ENCODE data around the gene PKDCC. TPM values are rescaled to one million over a fixed set of nuclear protein-coding genes. Genes with fewer than 3 reads are reported as not detected.

Gene PKDCC
- polyA plus RNA-seq, 1 donor (not counting 4 experiments of a cell fraction or from before 2014, with no cell fraction given): not detected

DNA sequence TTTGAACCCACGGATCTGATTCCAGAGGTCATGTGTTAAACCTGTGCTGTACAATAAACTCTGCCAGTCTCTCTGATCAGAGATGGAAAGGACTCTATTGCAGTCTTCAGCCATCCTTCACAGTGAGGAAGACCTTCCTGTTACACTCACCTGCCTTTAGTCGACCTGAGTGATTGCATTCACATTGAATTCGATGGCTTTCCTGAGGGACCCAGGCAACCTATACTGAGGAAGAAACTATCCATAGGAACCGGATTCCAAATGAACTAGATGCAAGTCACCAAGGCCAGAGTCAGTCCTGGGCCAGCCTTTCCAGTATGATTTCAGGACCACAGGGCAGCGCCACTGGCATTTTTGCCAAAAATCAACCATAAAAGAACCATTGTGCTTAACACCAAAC is 56.8 kb downstream of the PKDCC start:
- H3K27ac ChIP-seq (ENCODE audit: control insufficient read depth, insufficient read depth, low read length): no peak overlapping the region

DNA sequence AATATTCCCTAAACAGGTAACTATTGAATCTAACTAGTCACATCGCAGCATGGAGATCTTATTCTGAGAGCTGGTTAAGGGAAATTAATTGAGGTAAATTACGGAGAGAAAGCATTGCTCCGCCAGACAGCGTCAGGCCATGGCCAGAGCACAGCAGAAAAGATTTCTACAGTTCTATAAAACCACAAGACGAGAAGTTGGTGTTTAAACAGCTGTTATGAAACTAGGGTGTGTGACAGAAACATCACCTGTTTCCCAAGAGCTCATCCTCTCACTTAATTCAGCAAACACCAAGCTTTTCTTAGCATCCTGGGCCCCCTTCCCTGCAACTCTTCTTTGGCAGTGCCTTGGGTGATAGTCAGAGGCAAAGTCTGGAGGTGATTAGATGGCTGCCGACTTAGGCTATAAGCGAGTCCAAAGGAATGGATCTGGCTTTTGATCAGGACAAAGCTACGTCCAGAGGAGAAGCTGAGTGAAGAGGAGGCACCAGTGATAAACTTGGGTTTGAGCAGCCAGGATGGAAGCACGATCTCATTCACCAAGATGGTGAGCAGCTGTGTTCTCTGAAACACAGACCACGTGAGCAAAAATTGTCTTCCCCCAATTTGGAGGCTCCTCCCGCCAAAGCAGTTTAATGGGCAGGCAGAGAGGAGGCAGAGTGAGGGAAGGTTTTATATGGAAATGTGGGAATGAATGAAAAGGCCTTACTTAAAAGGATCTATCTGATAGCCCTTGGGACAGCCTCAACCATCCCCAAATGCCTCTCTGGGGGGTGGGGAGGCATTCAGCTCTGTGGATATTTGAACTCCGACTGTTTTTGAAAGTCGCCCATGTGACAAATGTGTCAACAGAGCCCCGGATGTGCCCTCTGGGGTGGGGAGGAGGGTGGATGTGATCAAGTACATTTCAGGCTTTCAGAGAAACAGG is 57.8 kb downstream of the PKDCC start:
- Histone ChIP-seq H3K27me3 (ENCODE audit: control insufficient read depth, extremely low read depth, insufficient read depth, low read length) (no peaks in the 10 kb centered on the region), H3K9me1 (ENCODE audit: control insufficient read depth, extremely low read depth, insufficient read depth, low read length) (no peaks in the 10 kb centered on the region), H3K4me1 (ENCODE audit: control insufficient read depth, extremely low read depth, insufficient read depth, low read length) (peaks cover 7% of the 10 kb centered on the region), H4K20me1 (ENCODE audit: control insufficient read depth, extremely low read depth, insufficient read depth, low read length) (no peaks in the 10 kb centered on the region), H3K36me3 (ENCODE audit: control insufficient read depth in 2 of 2, extremely low read depth in 1 of 2, insufficient read depth in 2 of 2, low read length in 2 of 2) (no peaks in the 10 kb centered on the region), H2AFZ (ENCODE audit: control insufficient read depth, low read length) (no peak overlapping the region), H3K4me3 (ENCODE audit: control insufficient read depth in 2 of 3, extremely low read depth in 1 of 3, insufficient read depth in 2 of 3, low read depth in 1 of 3, low read length in 3 of 3) (no peak overlapping the region), H3K4me2 (ENCODE audit: control insufficient read depth, extremely low read depth, insufficient read depth, low read depth, low read length) (no peak overlapping the region), H3K9ac (ENCODE audit: control insufficient read depth, extremely low read depth, insufficient read depth, low read length) (no peak overlapping the region), H3K9me3 (ENCODE audit: control insufficient read depth, low read depth, low read length) (no peaks in the 10 kb centered on the region), H3K79me2 (ENCODE audit: control insufficient read depth, insufficient read depth, low read length) (no peaks in the 10 kb centered on the region), H3K27ac (ENCODE audit: control insufficient read depth, insufficient read depth, low read length) (no peak overlapping the region)
- TF ChIP-seq, protein P1, sequence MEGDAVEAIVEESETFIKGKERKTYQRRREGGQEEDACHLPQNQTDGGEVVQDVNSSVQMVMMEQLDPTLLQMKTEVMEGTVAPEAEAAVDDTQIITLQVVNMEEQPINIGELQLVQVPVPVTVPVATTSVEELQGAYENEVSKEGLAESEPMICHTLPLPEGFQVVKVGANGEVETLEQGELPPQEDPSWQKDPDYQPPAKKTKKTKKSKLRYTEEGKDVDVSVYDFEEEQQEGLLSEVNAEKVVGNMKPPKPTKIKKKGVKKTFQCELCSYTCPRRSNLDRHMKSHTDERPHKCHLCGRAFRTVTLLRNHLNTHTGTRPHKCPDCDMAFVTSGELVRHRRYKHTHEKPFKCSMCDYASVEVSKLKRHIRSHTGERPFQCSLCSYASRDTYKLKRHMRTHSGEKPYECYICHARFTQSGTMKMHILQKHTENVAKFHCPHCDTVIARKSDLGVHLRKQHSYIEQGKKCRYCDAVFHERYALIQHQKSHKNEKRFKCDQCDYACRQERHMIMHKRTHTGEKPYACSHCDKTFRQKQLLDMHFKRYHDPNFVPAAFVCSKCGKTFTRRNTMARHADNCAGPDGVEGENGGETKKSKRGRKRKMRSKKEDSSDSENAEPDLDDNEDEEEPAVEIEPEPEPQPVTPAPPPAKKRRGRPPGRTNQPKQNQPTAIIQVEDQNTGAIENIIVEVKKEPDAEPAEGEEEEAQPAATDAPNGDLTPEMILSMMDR (optimal IDR thresholded peaks at IDR 0.05 in 1 of 3, IDR thresholded peaks at IDR 0.05 in 1 of 3, conservative IDR thresholded peaks at IDR 0.05 in 1 of 3; ENCODE audit: extremely low read depth in 1 of 3, insufficient read depth in 2 of 3, low read length in 3 of 3): no peak
- no peak for TF ChIP-seq EZH2 (IDR thresholded peaks at IDR 0.05; ENCODE audit: low read length)
- dilution Hi-C loops (cut with MboI; ENCODE audit: extremely low pct_ligation_motif_present, low sequenced_read_pairs): no loop called here
- FAIRE-seq (no peak), DNase-seq (ENCODE audit: low read depth, low spot score) (no peak)

More for the DNA sequence above, 56.8 kb downstream of the PKDCC start:
- TF ChIP-seq, protein P1 (optimal IDR thresholded peaks at IDR 0.05 in 1 of 3, IDR thresholded peaks at IDR 0.05 in 1 of 3, conservative IDR thresholded peaks at IDR 0.05 in 1 of 3; ENCODE audit: extremely low read depth in 1 of 3, insufficient read depth in 2 of 3, low read length in 3 of 3): no peak
- no peak for TF ChIP-seq EZH2 (IDR thresholded peaks at IDR 0.05; ENCODE audit: low read length)
- H3K9me3 ChIP-seq (ENCODE audit: control insufficient read depth, low read depth, low read length): peaks cover 2% of the 10 kb centered on the region
- no peak overlapping the region for H3K4me2 ChIP-seq (ENCODE audit: control insufficient read depth, extremely low read depth, insufficient read depth, low read depth, low read length)
- dilution Hi-C loops (cut with MboI; ENCODE audit: extremely low pct_ligation_motif_present, low sequenced_read_pairs): no loop called here
- H3K27me3 ChIP-seq (ENCODE audit: control insufficient read depth, extremely low read depth, insufficient read depth, low read length): no peaks in the 10 kb centered on the region
- no peak for FAIRE-seq
- DNase-seq (ENCODE audit: low read depth, low spot score): no peak
- no peaks in the 10 kb centered on the region for H3K79me2 ChIP-seq (ENCODE audit: control insufficient read depth, insufficient read depth, low read length)
- H3K9ac ChIP-seq (ENCODE audit: control insufficient read depth, extremely low read depth, insufficient read depth, low read length): no peak overlapping the region
- no peaks in the 10 kb centered on the region for H3K9me1 ChIP-seq (ENCODE audit: control insufficient read depth, extremely low read depth, insufficient read depth, low read length)
- no peak overlapping the region for H3K4me3 ChIP-seq (ENCODE audit: control insufficient read depth in 2 of 3, extremely low read depth in 1 of 3, insufficient read depth in 2 of 3, low read depth in 1 of 3, low read length in 3 of 3)
- H2AFZ ChIP-seq (ENCODE audit: control insufficient read depth, low read length): no peak overlapping the region
- H3K4me1 ChIP-seq (ENCODE audit: control insufficient read depth, extremely low read depth, insufficient read depth, low read length): peaks cover 7% of the 10 kb centered on the region
- no peaks in the 10 kb centered on the region for H4K20me1 ChIP-seq (ENCODE audit: control insufficient read depth, extremely low read depth, insufficient read depth, low read length)
- no peaks in the 10 kb centered on the region for H3K36me3 ChIP-seq (ENCODE audit: control insufficient read depth in 2 of 2, extremely low read depth in 1 of 2, insufficient read depth in 2 of 2, low read length in 2 of 2)

Data from keratinocyte (primary cell).